CD4-positive, alpha-beta T cell treated with Interferon gamma for 1 hour (primary cell): ENCODE results near the gene RNF133.
"Not testable (repeated sequence)": the region's sequence is repeated elsewhere in the genome, so short reads cannot be mapped to it uniquely, and the experiment has no call there.

Experiments used
- DNase-seq: peaks from one replicate; pipeline ENCODE4 v3.0.0-alpha.2; 2020

Gene RNF133

DNA sequence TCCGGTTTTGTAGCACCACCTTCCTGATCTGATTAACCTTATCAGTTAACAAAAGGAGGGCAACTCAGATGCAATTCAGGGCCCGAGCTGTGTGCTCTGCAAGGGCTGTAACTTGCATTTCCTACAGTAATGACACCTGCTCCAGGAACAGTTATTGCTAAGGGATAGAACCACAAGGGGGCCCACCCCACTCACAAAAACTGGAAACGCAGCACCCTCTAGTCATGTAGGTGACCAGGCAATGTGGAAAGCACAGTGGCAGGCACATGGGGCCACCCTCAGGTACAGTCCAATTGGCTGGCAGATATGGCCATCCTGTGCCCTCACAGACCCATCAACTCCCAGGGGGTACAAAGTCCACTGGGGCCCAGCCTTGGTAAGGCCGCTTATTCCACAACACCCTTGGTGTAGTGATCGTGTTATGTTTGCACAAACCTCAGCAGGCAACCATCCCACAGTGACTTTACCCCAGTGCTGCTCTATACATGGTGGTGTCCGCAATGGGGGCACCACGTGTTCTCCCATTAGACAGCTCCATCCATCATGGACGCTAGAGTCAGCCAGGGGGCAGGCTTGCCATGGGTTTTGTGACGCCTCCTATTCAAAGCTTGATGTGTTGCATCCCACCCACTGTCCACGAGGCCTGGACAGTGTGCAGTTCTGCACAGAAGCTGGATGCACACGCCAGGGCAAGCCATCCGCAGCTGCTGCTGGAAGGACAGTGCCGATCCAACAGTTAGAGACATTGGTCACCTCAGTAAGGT lies 9.4 kb downstream of the RNF133 start:
- no peak for DNase-seq

DNA sequence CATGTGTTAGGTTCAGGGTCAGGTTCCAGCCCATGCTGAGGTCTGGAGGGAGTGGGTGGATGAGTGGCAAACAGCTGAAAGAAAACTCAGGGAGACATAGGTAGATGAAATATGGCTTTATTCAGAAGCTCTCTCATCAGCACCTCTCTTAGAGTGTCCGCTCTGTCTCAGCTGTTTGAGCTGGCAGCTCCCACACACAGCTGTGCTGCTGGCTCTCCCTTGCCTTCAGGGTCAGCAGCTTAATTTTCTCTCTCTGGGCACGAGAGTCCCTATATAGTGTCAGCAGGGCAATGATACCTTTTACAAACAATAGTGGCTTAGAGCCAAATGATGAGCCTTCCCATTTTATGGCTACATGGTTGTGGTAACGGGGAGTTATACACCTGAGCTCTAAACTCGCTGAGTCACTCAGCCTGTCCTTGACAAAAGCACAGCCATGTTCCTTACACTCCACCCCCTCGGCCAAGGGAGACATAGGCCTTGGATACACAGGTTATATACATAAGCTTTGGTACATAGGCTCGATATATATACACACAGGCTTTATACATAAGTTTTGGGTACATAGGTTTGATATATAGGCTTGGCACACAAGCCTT lies 10.4 kb downstream of the RNF133 start:
- no peak for DNase-seq

GRCh38 chr7:122686360-122686878 lies 12.5 kb downstream of the RNF133 start:
- no peak for DNase-seq

- DNase-seq = no peak
Observed at GRCh38 chr7:122684504-122684903, 14.4 kb downstream of the RNF133 start.

DNA sequence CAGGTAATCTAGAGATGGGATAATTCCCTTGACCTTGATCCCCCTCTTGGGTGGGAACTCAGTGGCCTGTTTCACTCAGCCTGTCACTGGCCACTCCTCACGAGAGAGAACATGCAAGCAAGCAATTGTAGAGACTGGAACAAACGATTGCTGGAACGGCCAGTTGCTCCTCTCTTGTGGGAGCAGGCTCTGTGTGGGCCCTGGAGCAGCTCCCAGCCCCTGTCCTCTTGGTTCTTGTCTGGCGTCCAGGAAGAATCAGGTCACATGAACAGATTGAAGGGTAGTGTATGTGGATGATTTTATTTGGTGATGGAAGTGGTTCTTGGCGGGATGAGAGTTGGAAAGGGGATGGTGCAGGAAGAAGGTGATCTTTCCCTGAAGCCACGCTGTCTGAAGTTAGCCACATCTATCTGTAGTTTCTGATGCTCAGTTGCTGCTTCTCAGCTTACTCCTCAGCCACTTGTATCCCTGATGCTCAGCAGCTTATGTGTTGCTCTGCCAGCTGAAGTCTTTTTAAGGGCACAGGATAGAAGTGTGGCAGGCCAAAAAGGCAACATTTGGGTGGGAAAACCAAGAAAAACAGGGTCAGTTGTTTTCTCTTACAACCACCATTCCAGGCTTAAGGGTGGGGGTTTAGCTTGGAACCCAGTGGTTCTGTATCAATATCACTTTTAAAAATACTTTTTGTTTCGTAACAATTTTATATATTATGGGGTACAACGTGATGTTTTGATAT lies 15.9 kb downstream of the RNF133 start:
- no peak for DNase-seq

GRCh38 chr7:122681186-122681585 lies 17.7 kb downstream of the RNF133 start:
- DNase-seq = not testable (repeated sequence)

DNA sequence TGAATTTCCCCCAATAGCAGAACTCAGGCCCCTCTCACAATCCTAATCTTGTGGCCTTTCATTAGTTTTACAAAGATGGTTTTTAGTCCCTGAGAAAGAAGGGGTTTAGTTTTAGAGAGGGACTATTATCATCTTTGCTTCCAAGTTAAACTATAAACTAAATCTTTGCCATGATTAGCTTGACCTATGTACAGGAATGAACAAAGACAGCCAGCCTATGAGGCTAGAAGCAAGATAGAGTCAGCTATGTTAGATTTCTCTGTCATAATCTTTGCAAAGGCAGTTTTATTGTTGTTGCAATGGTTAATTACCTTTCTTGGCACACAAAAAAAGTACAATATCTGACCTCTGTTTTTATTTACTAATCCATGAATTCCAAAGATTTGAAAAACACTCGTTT lies 19.1 kb downstream of the RNF133 start:
- DNase-seq = no peak

DNA sequence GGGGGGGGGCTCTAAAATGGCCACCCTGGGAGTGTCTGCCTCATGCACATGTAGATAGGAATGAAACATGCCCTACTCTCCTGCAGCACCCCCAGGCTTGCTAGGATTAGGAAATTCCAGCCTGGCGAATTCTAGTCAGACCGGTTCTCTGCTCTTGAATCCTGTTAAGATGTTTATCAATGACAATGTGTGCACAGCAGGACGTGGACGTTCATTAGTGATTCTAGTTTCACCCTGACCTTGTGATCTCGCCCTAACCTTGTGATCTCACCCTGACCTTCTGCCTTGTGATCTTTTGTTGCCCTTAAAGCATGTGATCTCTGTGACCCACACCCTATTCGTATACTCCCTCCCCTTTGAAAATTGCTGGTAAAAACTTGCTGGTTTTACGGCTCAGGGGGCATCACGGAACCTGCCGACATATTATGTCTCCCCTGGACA lies 19.6 kb downstream of the RNF133 start:
- DNase-seq = not testable (repeated sequence)

GRCh38 chr7:122677149-122677548 lies 21.8 kb downstream of the RNF133 start:
- DNase-seq = no peak

GRCh38 chr7:122676466-122676865 lies 22.5 kb downstream of the RNF133 start:
- no peak for DNase-seq

DNA sequence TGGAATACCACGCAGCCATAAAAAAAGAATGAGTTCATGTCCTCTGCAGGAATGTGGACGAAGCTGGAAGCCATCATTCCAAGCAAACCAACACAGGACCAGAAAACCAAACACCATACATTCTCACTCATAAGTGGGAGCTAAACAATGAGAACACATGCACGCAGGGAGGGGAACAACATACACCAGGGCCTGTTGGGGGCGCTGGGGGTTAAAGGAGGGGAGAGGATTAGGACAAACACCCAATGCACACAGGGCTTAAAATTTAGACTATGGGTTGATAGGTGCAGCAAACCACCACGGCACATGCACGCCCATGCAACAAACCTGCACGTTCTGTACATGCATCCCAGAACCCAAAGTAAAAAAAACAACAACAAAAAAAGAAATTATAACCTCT lies 23.3 kb downstream of the RNF133 start:
- DNase-seq = no peak

DNA sequence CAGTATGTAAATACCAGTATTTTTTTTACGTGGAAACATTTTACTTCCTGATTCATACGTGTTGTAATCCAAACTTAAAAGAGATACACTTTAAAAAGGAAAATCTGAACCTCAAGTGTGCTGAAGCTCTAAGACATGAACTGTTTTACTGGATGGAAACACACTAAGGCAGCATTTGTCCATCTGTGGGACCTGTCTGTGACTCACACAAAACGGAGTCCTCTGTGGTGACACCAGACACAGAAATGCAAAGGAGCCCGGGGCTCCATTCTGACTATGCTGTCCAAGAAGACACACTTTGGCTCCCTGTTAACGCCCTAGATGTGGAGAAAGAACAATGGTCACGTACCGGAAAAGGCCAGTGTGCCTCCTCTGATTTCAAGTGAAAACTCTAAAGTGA lies 23.9 kb downstream of the RNF133 start:
- DNase-seq = no peak

DNA sequence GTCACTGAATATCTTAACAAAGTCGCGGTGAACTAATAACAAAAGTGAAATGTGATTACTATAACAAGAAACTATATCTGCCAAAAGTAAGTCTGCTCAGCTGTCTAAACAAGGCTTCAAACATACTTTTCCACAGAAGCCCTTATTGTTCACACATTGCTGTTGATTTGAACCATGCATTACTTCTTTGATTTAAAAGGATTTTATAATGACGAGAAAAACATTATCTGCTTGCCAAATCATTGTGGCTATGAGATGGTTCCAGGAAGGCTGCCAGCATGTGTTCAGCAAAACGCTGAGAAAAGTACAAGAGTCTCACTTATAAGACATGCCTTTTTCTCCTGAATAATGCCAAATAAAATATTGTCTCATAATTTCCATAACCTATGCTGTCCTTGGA lies 24.4 kb downstream of the RNF133 start:
- DNase-seq = no peak

- no peak for DNase-seq
Observed at GRCh38 chr7:122673951-122674350, 25.0 kb downstream of the RNF133 start.

DNA sequence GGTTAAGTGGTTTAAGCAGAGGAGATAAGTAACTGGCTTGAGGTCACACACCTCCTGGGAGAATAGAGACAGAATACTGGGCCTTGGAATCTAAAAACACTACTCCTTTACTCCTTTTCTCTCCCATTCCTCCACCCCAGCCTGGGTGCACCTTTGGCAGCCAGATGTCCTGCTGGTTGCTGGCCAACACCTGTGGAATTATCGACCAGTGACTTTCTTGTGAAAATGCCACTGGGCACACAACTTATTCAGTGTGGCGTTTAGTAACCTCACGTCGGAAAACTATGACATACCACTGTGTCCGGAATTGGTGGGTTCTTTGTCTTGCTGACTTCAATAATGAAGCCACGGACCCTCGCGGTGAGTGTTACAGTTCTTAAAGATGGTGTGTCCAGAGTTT lies 26.4 kb downstream of the RNF133 start:
- no peak for DNase-seq

DNA sequence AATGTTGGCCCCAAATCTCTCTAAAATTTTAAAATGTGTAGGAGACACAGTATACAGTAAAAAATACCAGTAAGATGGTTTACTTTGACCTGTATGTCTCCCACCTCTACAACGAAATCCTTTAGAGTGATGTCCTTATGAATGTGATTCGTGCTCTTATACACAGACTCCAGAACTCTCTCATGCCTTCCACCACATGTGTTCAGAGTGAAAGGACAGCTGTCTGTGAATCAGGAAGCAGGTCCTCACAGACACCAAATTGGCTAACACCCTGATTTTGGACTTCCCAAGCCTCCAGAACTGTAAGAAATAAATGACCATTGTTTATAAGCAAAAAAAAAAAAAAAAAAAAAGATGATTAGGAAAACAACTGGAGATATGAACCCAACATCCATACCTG lies 35.2 kb downstream of the RNF133 start:
- DNase-seq = no peak

- no peak for DNase-seq
Observed at GRCh38 chr7:122658856-122659255, 40.1 kb downstream of the RNF133 start.

GRCh38 chr7:122653685-122654084 lies 45.2 kb downstream of the RNF133 start:
- DNase-seq = no peak

GRCh38 chr7:122652876-122653275 lies 46.0 kb downstream of the RNF133 start:
- no peak for DNase-seq

DNA sequence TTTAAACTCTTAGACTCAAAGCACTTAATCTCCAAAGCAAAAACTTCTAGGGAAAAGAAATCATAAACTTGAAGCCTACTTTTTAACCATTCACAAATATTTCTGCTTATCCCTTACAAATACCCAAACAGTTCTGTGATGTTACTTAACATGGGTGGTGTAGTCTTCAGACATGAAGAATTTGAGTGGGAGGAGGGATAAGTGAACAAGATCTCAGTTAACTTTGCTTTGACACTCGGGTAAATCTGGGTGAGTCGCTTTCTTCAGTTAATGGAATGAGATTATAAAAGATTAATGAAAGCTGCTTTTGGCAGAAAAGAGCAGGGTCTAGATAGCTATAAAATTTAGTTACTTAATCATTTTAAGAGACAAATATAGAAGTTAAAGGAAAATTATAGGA lies 47.5 kb downstream of the RNF133 start:
- DNase-seq = no peak
